HEK293 (cell line): ENCODE data around the gene AKAIN1.

ENCODE experiments used
- CTCF ChIA-PET: fragments of 350-600 bp; formaldehyde crosslinking; extraction: SDS; loops from one replicate; lab custom pipeline; 2021; ENCODE audit warnings: antibody characterized with exemption; lab: Yijun Ruan, JAX
- POLR2A ChIA-PET: fragments of 300-600 bp; formaldehyde crosslinking; extraction: SDS; loops from one replicate; lab custom pipeline; 2020; ENCODE audit warnings: antibody characterized with exemption, inconsistent platforms; lab: Yijun Ruan, JAX
- H3K27ac ChIP-seq: fragments of 200-500 bp; sonication (Bioruptor generic); 2 replicates; pipeline ENCODE4 v1.5.1; 2014; ENCODE audit warnings: low read depth, low read length, control low read depth, inconsistent platforms; ENCODE audit errors: extremely low read depth
- H3K36me3 ChIP-seq, 2 experiments: fragments of 200-500 bp in 1 of 2; sonication (Bioruptor generic) in 1 of 2; 1 replicate in 1 of 2; 2 replicates in 1 of 2; pipeline ENCODE4 v1.5.1; 2014 to 2017; ENCODE audit warnings: inconsistent platforms in 2 of 2, low read length in 2 of 2; ENCODE audit not compliant: control insufficient read depth in 2 of 2, insufficient read depth in 1 of 2
- H3K4me1 ChIP-seq: fragments of 200-500 bp; sonication (Bioruptor generic); 2 replicates; pipeline ENCODE4 v1.5.1; 2014; ENCODE audit warnings: mild to moderate bottlenecking, low read length, inconsistent platforms; ENCODE audit not compliant: control insufficient read depth, insufficient read depth
- H3K4me3 ChIP-seq: 2 replicates; pipeline ENCODE4 v1.5.1; 2011; ENCODE audit warnings: low read depth, mild to moderate bottlenecking, control low read depth, low read length, moderate library complexity
- H3K9me3 ChIP-seq: fragments of 200-500 bp; sonication (Bioruptor generic); 2 replicates; pipeline ENCODE4 v1.5.1; 2014; ENCODE audit warnings: low read depth, low read length, inconsistent platforms; ENCODE audit not compliant: control insufficient read depth, insufficient read depth
- HOXA7 ChIP-seq: sonication (generic); formaldehyde crosslinking; IDR thresholded peaks from 2 replicates; pipeline ENCODE4 v1.8.1; 2022; ENCODE audit warnings: missing genetic modification reagents, borderline replicate concordance
- HOXC10 ChIP-seq: sonication (generic); formaldehyde crosslinking; IDR thresholded peaks from 2 replicates; pipeline ENCODE4 v1.8.1; 2023; ENCODE audit warnings: mild to moderate bottlenecking, missing genetic modification reagents
- MYNN ChIP-seq: fragments of 450-650 bp; formaldehyde crosslinking; IDR thresholded peaks from 2 replicates; pipeline ENCODE4 v1.5.1; 2016; ENCODE audit warnings: missing biosample characterization, missing genetic modification characterization, borderline replicate concordance
- MZF1 ChIP-seq: fragments of 450-650 bp; formaldehyde crosslinking; IDR thresholded peaks from 2 replicates; pipeline ENCODE4 v1.5.1; 2017; ENCODE audit warnings: missing biosample characterization, missing genetic modification characterization, borderline replicate concordance
- PRDM1 ChIP-seq: fragments of 450-650 bp; formaldehyde crosslinking; IDR thresholded peaks from 2 replicates; pipeline ENCODE4; 2016; ENCODE audit warnings: missing biosample characterization, missing genetic modification characterization
- YY2 ChIP-seq: fragments of 450-650 bp; formaldehyde crosslinking; IDR thresholded peaks from 2 replicates; pipeline ENCODE4 v1.5.1; 2016; ENCODE audit warnings: missing biosample characterization, missing genetic modification characterization
- ZBTB20 ChIP-seq: fragments of 450-650 bp; formaldehyde crosslinking; IDR thresholded peaks from 2 replicates; pipeline ENCODE4 v1.5.1; 2016; ENCODE audit warnings: missing biosample characterization, missing genetic modification characterization
- ZBTB21 ChIP-seq: fragments of 450-650 bp; formaldehyde crosslinking; IDR thresholded peaks from 2 replicates; pipeline ENCODE4 v1.5.1; 2017; ENCODE audit warnings: missing biosample characterization, missing genetic modification characterization
- ZBTB48 ChIP-seq: fragments of 450-650 bp; formaldehyde crosslinking; IDR thresholded peaks from 2 replicates; pipeline ENCODE4 v1.5.1; 2016; ENCODE audit warnings: missing biosample characterization, missing genetic modification characterization
- ZBTB8A ChIP-seq: fragments of 450-650 bp; formaldehyde crosslinking; IDR thresholded peaks from 2 replicates; pipeline ENCODE4 v1.5.1; 2016; ENCODE audit warnings: missing biosample characterization, missing genetic modification characterization
- ZNF133 ChIP-seq: fragments of 450-650 bp; formaldehyde crosslinking; IDR thresholded peaks from 2 replicates; pipeline ENCODE4 v1.5.1; 2016; ENCODE audit warnings: missing biosample characterization, missing genetic modification characterization
- ZNF138 ChIP-seq: fragments of 450-650 bp; formaldehyde crosslinking; IDR thresholded peaks from 2 replicates; pipeline ENCODE4 v1.5.1; 2016; ENCODE audit warnings: missing biosample characterization, missing genetic modification characterization, borderline replicate concordance
- ZNF140 ChIP-seq: fragments of 450-650 bp; formaldehyde crosslinking; IDR thresholded peaks from 2 replicates; pipeline ENCODE4 v1.5.1; 2016; ENCODE audit warnings: missing biosample characterization, missing genetic modification characterization
- ZNF169 ChIP-seq: fragments of 450-650 bp; formaldehyde crosslinking; IDR thresholded peaks from 2 replicates; pipeline ENCODE4 v1.5.1; 2016; ENCODE audit warnings: missing biosample characterization, missing genetic modification characterization
- ZNF26 ChIP-seq: fragments of 450-650 bp; formaldehyde crosslinking; IDR thresholded peaks from 2 replicates; pipeline ENCODE4 v1.5.1; 2016; ENCODE audit warnings: missing biosample characterization, missing genetic modification characterization
- ZNF274 ChIP-seq, 2 experiments: fragments of 200-500 bp in 1 of 2; fragments of 450-650 bp in 1 of 2; sonication (Bioruptor generic) in 1 of 2; formaldehyde crosslinking in 1 of 2; IDR thresholded peaks; 2 replicates each; pipeline versions ENCODE4 v1.5.1 to v1.6.1; 2014 to 2016; ENCODE audit warnings: borderline replicate concordance in 1 of 2, inconsistent platforms in 1 of 2, low read length in 1 of 2, missing biosample characterization in 1 of 2, missing genetic modification characterization in 1 of 2
- ZNF350 ChIP-seq: fragments of 450-650 bp; formaldehyde crosslinking; IDR thresholded peaks from 2 replicates; pipeline ENCODE4 v1.5.0; 2017; ENCODE audit warnings: missing biosample characterization, mild to moderate bottlenecking, missing genetic modification characterization
- ZNF366 ChIP-seq: fragments of 450-650 bp; formaldehyde crosslinking; conservative IDR thresholded peaks from 2 replicates; pipeline ENCODE4 v1.5.1; 2016; ENCODE audit warnings: missing biosample characterization, missing genetic modification characterization
- ZNF433 ChIP-seq: fragments of 450-650 bp; formaldehyde crosslinking; IDR thresholded peaks from 2 replicates; pipeline ENCODE4 v1.5.1; 2016; ENCODE audit warnings: missing biosample characterization, missing genetic modification characterization, low read depth
- ZNF449 ChIP-seq: fragments of 450-650 bp; formaldehyde crosslinking; IDR thresholded peaks from 2 replicates; pipeline ENCODE4 v1.5.1; 2017; ENCODE audit warnings: missing biosample characterization, mild to moderate bottlenecking, missing genetic modification characterization, moderate library complexity
- ZNF501 ChIP-seq: fragments of 450-650 bp; formaldehyde crosslinking; IDR thresholded peaks from 2 replicates; pipeline ENCODE4 v1.5.1; 2016; ENCODE audit warnings: missing biosample characterization, missing genetic modification characterization
- ZNF513 ChIP-seq: fragments of 450-650 bp; IDR thresholded peaks from 2 replicates; pipeline ENCODE4 v1.5.1; 2018; ENCODE audit warnings: missing biosample characterization, missing genetic modification characterization
- ZNF518A ChIP-seq: fragments of 450-650 bp; formaldehyde crosslinking; conservative IDR thresholded peaks from 2 replicates; pipeline ENCODE4 v1.5.1; 2016; ENCODE audit warnings: low read depth, missing biosample characterization, missing genetic modification characterization
- ZNF529 ChIP-seq: fragments of 450-650 bp; formaldehyde crosslinking; IDR thresholded peaks from 2 replicates; pipeline ENCODE4 v1.5.1; 2017; ENCODE audit warnings: missing genetic modification characterization, missing biosample characterization; ENCODE audit not compliant: insufficient replicate concordance
- ZNF571 ChIP-seq: fragments of 450-650 bp; formaldehyde crosslinking; IDR thresholded peaks from 2 replicates; pipeline ENCODE4 v1.5.0; 2017; ENCODE audit warnings: missing biosample characterization, missing genetic modification characterization
- ZNF792 ChIP-seq: fragments of 450-650 bp; formaldehyde crosslinking; IDR thresholded peaks from 2 replicates; pipeline ENCODE4 v1.5.1; 2016; ENCODE audit warnings: missing biosample characterization, missing genetic modification characterization
- ZNF830 ChIP-seq: fragments of 450-650 bp; IDR thresholded peaks from 2 replicates; pipeline ENCODE4 v1.5.0; 2018; ENCODE audit warnings: missing biosample characterization, missing genetic modification characterization, low read depth, mild to moderate bottlenecking, moderate library complexity
- ZNF843 ChIP-seq: fragments of 450-650 bp; formaldehyde crosslinking; IDR thresholded peaks from 2 replicates; pipeline ENCODE4 v1.5.1; 2016; ENCODE audit warnings: missing biosample characterization, missing genetic modification characterization

The AKAIN1 gene

GRCh38 chr18:5158172-5158571 lies 38.9 kb downstream of the AKAIN1 start:
- ChIA-PET CTCF (interaction anchor here (0.7 kb wide), 1 partner anchor 71 kb away, joined by 3 read pairs; no protein-coding TSS in a partner anchor), POLR2A (no interaction called here)
- Histone ChIP-seq H3K27ac (no peak overlapping the region), H3K4me1 (no peaks in the 10 kb centered on the region), H3K36me3 (no peaks in the 10 kb centered on the region), H3K9me3 (no peaks in the 10 kb centered on the region), H3K4me3 (no peak overlapping the region)
- TF ChIP-seq ZNF169 (tag by site-specific recombination) (no peak), ZBTB48 (tag by site-specific recombination) (no peak), ZNF843 (tag by site-specific recombination) (no peak), PRDM1 (no peak), ZNF366 (tag by site-specific recombination) (no peak), ZBTB21 (tag by site-specific recombination) (no peak), ZNF792 (no peak), ZNF433 (tag by site-specific recombination) (no peak), HOXC10 (CRISPR knock-in tag) (no peak), ZNF571 (tag by site-specific recombination) (no peak), ZNF274 (IDR thresholded peaks at IDR 0.05; ENCODE audit: low read length) (no peak), ZNF274 (tag by site-specific recombination; IDR thresholded peaks at IDR 0.05; ENCODE audit: borderline replicate concordance) (no peak), ZNF518A (tag by site-specific recombination) (no peak), YY2 (tag by site-specific recombination) (no peak), ZBTB20 (tag by site-specific recombination) (no peak), ZBTB8A (tag by site-specific recombination) (no peak), HOXA7 (CRISPR knock-in tag) (no peak)

GRCh38 chr18:5155907-5156287 lies 41.2 kb downstream of the AKAIN1 start:
- POLR2A ChIA-PET: no interaction called here
- no peaks in the 10 kb centered on the region for H3K9me3 ChIP-seq
- H3K27ac ChIP-seq: no peak overlapping the region
- H3K36me3 ChIP-seq: no peaks in the 10 kb centered on the region
- no peak overlapping the region for H3K4me3 ChIP-seq
- no peaks in the 10 kb centered on the region for H3K4me1 ChIP-seq
- CTCF ChIA-PET: interaction anchor here (0.7 kb wide), 1 partner anchor 114 kb away, joined by 3 read pairs; no protein-coding TSS in a partner anchor
- TF ChIP-seq ZNF26: no peak
- no peak for TF ChIP-seq ZNF501 (tag by site-specific recombination)
- TF ChIP-seq ZNF350 (tag by site-specific recombination): no peak
- TF ChIP-seq ZNF138 (tag by site-specific recombination): no peak
- TF ChIP-seq HOXC10 (CRISPR knock-in tag): no peak
- TF ChIP-seq ZNF830: no peak
- TF ChIP-seq ZNF433 (tag by site-specific recombination): no peak
- TF ChIP-seq ZNF133 (tag by site-specific recombination): no peak
- TF ChIP-seq ZNF513 (tag by site-specific recombination): no peak
- TF ChIP-seq MZF1: no peak
- TF ChIP-seq ZNF449 (tag by site-specific recombination): no peak
- no peak for TF ChIP-seq ZNF529 (tag by site-specific recombination)
- no peak for TF ChIP-seq ZNF140 (tag by site-specific recombination)
- no peak for TF ChIP-seq MYNN (tag by site-specific recombination)
